ENCODE results near the gene POPDC2.

Gene POPDC2

GRCh38 chr3:119627461-119627860 is 32.9 kb downstream of the POPDC2 start:
- WGBS (ENCODE audit: insufficient coverage), result 33% methylated on average over 8 of the region's 8 CpGs
- POLR2A ChIA-PET, result no interaction called here
- CTCF ChIA-PET, result interaction anchor here (0.9 to 1.9 kb wide), 3 partner anchors 9 to 31 kb away, joined by 3 to 6 read pairs (median 4); no protein-coding TSS in a partner anchor
- DNase-seq, result peak in 2 of 3 donors; percentile 49 to 58
- Histone ChIP-seq H3K4me3 (ENCODE audit: control insufficient read depth in 1 of 7, extremely low read depth in 1 of 7, insufficient read depth in 4 of 7, low read depth in 2 of 7, low read length in 6 of 7) (peak overlapping the region in 1 of 7 experiments; percentile 11), H3K36me3 (ENCODE audit: control insufficient read depth in 4 of 4, insufficient read depth in 4 of 4, low read length in 3 of 4) (no peaks in the 10 kb centered on the region), H3K27me3 (replicated peaks in 2 of 5; ENCODE audit: control insufficient read depth in 4 of 5, insufficient read depth in 5 of 5, low read length in 4 of 5) (no peaks in the 10 kb centered on the region), H3K27ac (ENCODE audit: insufficient read depth in 1 of 2, low read depth in 1 of 2, low read length in 2 of 2, poor library complexity in 1 of 2, severe bottlenecking in 2 of 2) (no peak overlapping the region), H3K9me3 (ENCODE audit: control extremely low read depth in 1 of 5, control insufficient read depth in 4 of 5, insufficient read depth in 2 of 5, low read depth in 1 of 5, low read length in 4 of 5) (peaks cover 0 to 2% (median 0%) of the 10 kb centered on the region in 5 experiments), H3K4me1 (ENCODE audit: control extremely low read depth in 1 of 4, control insufficient read depth in 4 of 4, insufficient read depth in 4 of 4, low read length in 3 of 4) (peaks cover 2 to 41% (median 24%) of the 10 kb centered on the region in 4 experiments)

- Histone ChIP-seq H3K27me3 (replicated peaks in 2 of 5; ENCODE audit: control insufficient read depth in 4 of 5, insufficient read depth in 5 of 5, low read length in 4 of 5) (no peaks in the 10 kb centered on the region), H3K36me3 (ENCODE audit: control insufficient read depth in 4 of 4, insufficient read depth in 4 of 4, low read length in 3 of 4) (no peaks in the 10 kb centered on the region), H3K4me1 (ENCODE audit: control extremely low read depth in 1 of 4, control insufficient read depth in 4 of 4, insufficient read depth in 4 of 4, low read length in 3 of 4) (peaks cover 2 to 41% (median 24%) of the 10 kb centered on the region in 4 experiments), H3K9me3 (ENCODE audit: control extremely low read depth in 1 of 5, control insufficient read depth in 4 of 5, insufficient read depth in 2 of 5, low read depth in 1 of 5, low read length in 4 of 5) (peaks cover 0 to 2% (median 0%) of the 10 kb centered on the region in 5 experiments), H3K4me3 (ENCODE audit: control insufficient read depth in 1 of 7, extremely low read depth in 1 of 7, insufficient read depth in 4 of 7, low read depth in 2 of 7, low read length in 6 of 7) (no peak overlapping the region), H3K27ac (ENCODE audit: insufficient read depth in 1 of 2, low read depth in 1 of 2, low read length in 2 of 2, poor library complexity in 1 of 2, severe bottlenecking in 2 of 2) (no peak overlapping the region)
- WGBS (ENCODE audit: insufficient coverage), result 80% methylated on average over 1 of the region's 1 CpG
- ChIA-PET CTCF (no interaction called here), POLR2A (no interaction called here)
- DNase-seq, result no peak
These were observed 34.2 kb downstream of the POPDC2 start for GRCh38 chr3:119626196-119626595.

- no peak overlapping the region for H3K4me3 ChIP-seq (ENCODE audit: control insufficient read depth in 1 of 7, extremely low read depth in 1 of 7, insufficient read depth in 4 of 7, low read depth in 2 of 7, low read length in 6 of 7)
- no peaks in the 10 kb centered on the region for H3K36me3 ChIP-seq (ENCODE audit: control insufficient read depth in 4 of 4, insufficient read depth in 4 of 4, low read length in 3 of 4)
- no peaks in the 10 kb centered on the region for H3K27me3 ChIP-seq (replicated peaks in 2 of 5; ENCODE audit: control insufficient read depth in 4 of 5, insufficient read depth in 5 of 5, low read length in 4 of 5)
- H3K4me1 ChIP-seq (ENCODE audit: control extremely low read depth in 1 of 4, control insufficient read depth in 4 of 4, insufficient read depth in 4 of 4, low read length in 3 of 4), result peaks cover under 1 to 38% (median 22%) of the 10 kb centered on the region in 4 experiments
- POLR2A ChIA-PET, result no interaction called here
- 99% methylated on average over 8 of the region's 8 CpGs for WGBS (ENCODE audit: insufficient coverage)
- no peak overlapping the region for H3K27ac ChIP-seq (ENCODE audit: insufficient read depth in 1 of 2, low read depth in 1 of 2, low read length in 2 of 2, poor library complexity in 1 of 2, severe bottlenecking in 2 of 2)
- peaks cover 0 to 2% (median 0%) of the 10 kb centered on the region in 5 experiments for H3K9me3 ChIP-seq (ENCODE audit: control extremely low read depth in 1 of 5, control insufficient read depth in 4 of 5, insufficient read depth in 2 of 5, low read depth in 1 of 5, low read length in 4 of 5)
- CTCF ChIA-PET, result no interaction called here
- DNase-seq, result no peak
These were observed 34.8 kb downstream of the POPDC2 start for GRCh38 chr3:119625451-119626153.

GRCh38 chr3:119624002-119624720 is 36.2 kb downstream of the POPDC2 start:
- Histone ChIP-seq H3K4me1 (ENCODE audit: control extremely low read depth in 1 of 4, control insufficient read depth in 4 of 4, insufficient read depth in 4 of 4, low read length in 3 of 4) (peaks cover 0 to 30% (median 14%) of the 10 kb centered on the region in 4 experiments), H3K27ac (ENCODE audit: insufficient read depth in 1 of 2, low read depth in 1 of 2, low read length in 2 of 2, poor library complexity in 1 of 2, severe bottlenecking in 2 of 2) (no peak overlapping the region), H3K27me3 (replicated peaks in 2 of 5; ENCODE audit: control insufficient read depth in 4 of 5, insufficient read depth in 5 of 5, low read length in 4 of 5) (no peaks in the 10 kb centered on the region), H3K36me3 (ENCODE audit: control insufficient read depth in 4 of 4, insufficient read depth in 4 of 4, low read length in 3 of 4) (no peaks in the 10 kb centered on the region), H3K4me3 (ENCODE audit: control insufficient read depth in 1 of 7, extremely low read depth in 1 of 7, insufficient read depth in 4 of 7, low read depth in 2 of 7, low read length in 6 of 7) (no peak overlapping the region), H3K9me3 (ENCODE audit: control extremely low read depth in 1 of 5, control insufficient read depth in 4 of 5, insufficient read depth in 2 of 5, low read depth in 1 of 5, low read length in 4 of 5) (peaks cover 0 to 2% (median 0%) of the 10 kb centered on the region in 5 experiments)
- ChIA-PET CTCF (no interaction called here), POLR2A (no interaction called here)
- DNase-seq, result no peak
- WGBS (ENCODE audit: insufficient coverage), result 98% methylated on average over 4 of the region's 9 CpGs

- Histone ChIP-seq H3K27me3 (replicated peaks in 2 of 5; ENCODE audit: control insufficient read depth in 4 of 5, insufficient read depth in 5 of 5, low read length in 4 of 5) (no peaks in the 10 kb centered on the region), H3K27ac (ENCODE audit: insufficient read depth in 1 of 2, low read depth in 1 of 2, low read length in 2 of 2, poor library complexity in 1 of 2, severe bottlenecking in 2 of 2) (no peak overlapping the region), H3K9me3 (ENCODE audit: control extremely low read depth in 1 of 5, control insufficient read depth in 4 of 5, insufficient read depth in 2 of 5, low read depth in 1 of 5, low read length in 4 of 5) (peaks cover 0 to 2% (median 0%) of the 10 kb centered on the region in 5 experiments), H3K36me3 (ENCODE audit: control insufficient read depth in 4 of 4, insufficient read depth in 4 of 4, low read length in 3 of 4) (no peaks in the 10 kb centered on the region), H3K4me3 (ENCODE audit: control insufficient read depth in 1 of 7, extremely low read depth in 1 of 7, insufficient read depth in 4 of 7, low read depth in 2 of 7, low read length in 6 of 7) (no peak overlapping the region), H3K4me1 (ENCODE audit: control extremely low read depth in 1 of 4, control insufficient read depth in 4 of 4, insufficient read depth in 4 of 4, low read length in 3 of 4) (peaks cover 0 to under 1% (median 0%) of the 10 kb centered on the region in 4 experiments)
- ChIA-PET CTCF (no interaction called here), POLR2A (no interaction called here)
- no peak for DNase-seq
- 100% methylated on average over 2 of the region's 5 CpGs for WGBS (ENCODE audit: insufficient coverage)
These were observed 39.5 kb downstream of the POPDC2 start for GRCh38 chr3:119620899-119621298.

GRCh38 chr3:119619094-119619493 is 41.3 kb downstream of the POPDC2 start:
- ChIA-PET CTCF (no interaction called here), POLR2A (no interaction called here)
- no peaks in the 10 kb centered on the region for H3K27me3 ChIP-seq (replicated peaks in 2 of 5; ENCODE audit: control insufficient read depth in 4 of 5, insufficient read depth in 5 of 5, low read length in 4 of 5)
- H3K4me1 ChIP-seq (ENCODE audit: control extremely low read depth in 1 of 4, control insufficient read depth in 4 of 4, insufficient read depth in 4 of 4, low read length in 3 of 4), result no peaks in the 10 kb centered on the region
- H3K36me3 ChIP-seq (ENCODE audit: control insufficient read depth in 4 of 4, insufficient read depth in 4 of 4, low read length in 3 of 4), result no peaks in the 10 kb centered on the region
- no peak for DNase-seq
- peaks cover 0 to 2% (median 0%) of the 10 kb centered on the region in 5 experiments for H3K9me3 ChIP-seq (ENCODE audit: control extremely low read depth in 1 of 5, control insufficient read depth in 4 of 5, insufficient read depth in 2 of 5, low read depth in 1 of 5, low read length in 4 of 5)
- no peak overlapping the region for H3K27ac ChIP-seq (ENCODE audit: insufficient read depth in 1 of 2, low read depth in 1 of 2, low read length in 2 of 2, poor library complexity in 1 of 2, severe bottlenecking in 2 of 2)
- WGBS (ENCODE audit: insufficient coverage), result 97% methylated on average over 2 of the region's 7 CpGs
- no peak overlapping the region for H3K4me3 ChIP-seq (ENCODE audit: control insufficient read depth in 1 of 7, extremely low read depth in 1 of 7, insufficient read depth in 4 of 7, low read depth in 2 of 7, low read length in 6 of 7)

GRCh38 chr3:119616056-119616455 is 44.3 kb downstream of the POPDC2 start:
- WGBS (ENCODE audit: insufficient coverage), result 100% methylated on average over 1 of the region's 4 CpGs
- Histone ChIP-seq H3K4me1 (ENCODE audit: control extremely low read depth in 1 of 4, control insufficient read depth in 4 of 4, insufficient read depth in 4 of 4, low read length in 3 of 4) (no peaks in the 10 kb centered on the region), H3K27ac (ENCODE audit: insufficient read depth in 1 of 2, low read depth in 1 of 2, low read length in 2 of 2, poor library complexity in 1 of 2, severe bottlenecking in 2 of 2) (no peak overlapping the region), H3K9me3 (ENCODE audit: control extremely low read depth in 1 of 5, control insufficient read depth in 4 of 5, insufficient read depth in 2 of 5, low read depth in 1 of 5, low read length in 4 of 5) (no peaks in the 10 kb centered on the region), H3K27me3 (replicated peaks in 2 of 5; ENCODE audit: control insufficient read depth in 4 of 5, insufficient read depth in 5 of 5, low read length in 4 of 5) (no peaks in the 10 kb centered on the region), H3K4me3 (ENCODE audit: control insufficient read depth in 1 of 7, extremely low read depth in 1 of 7, insufficient read depth in 4 of 7, low read depth in 2 of 7, low read length in 6 of 7) (no peak overlapping the region), H3K36me3 (ENCODE audit: control insufficient read depth in 4 of 4, insufficient read depth in 4 of 4, low read length in 3 of 4) (no peaks in the 10 kb centered on the region)
- ChIA-PET POLR2A (no interaction called here), CTCF (interaction anchor here (1.0 kb wide), 1 partner anchor 15 kb away, joined by 3 read pairs; no protein-coding TSS in a partner anchor)
- no peak for DNase-seq
